ENCODE measurements around the gene BAG3.
A peak's percentile ranks its signal among the peaks of the same experiment; 100 is the strongest.

The BAG3 gene

DNA sequence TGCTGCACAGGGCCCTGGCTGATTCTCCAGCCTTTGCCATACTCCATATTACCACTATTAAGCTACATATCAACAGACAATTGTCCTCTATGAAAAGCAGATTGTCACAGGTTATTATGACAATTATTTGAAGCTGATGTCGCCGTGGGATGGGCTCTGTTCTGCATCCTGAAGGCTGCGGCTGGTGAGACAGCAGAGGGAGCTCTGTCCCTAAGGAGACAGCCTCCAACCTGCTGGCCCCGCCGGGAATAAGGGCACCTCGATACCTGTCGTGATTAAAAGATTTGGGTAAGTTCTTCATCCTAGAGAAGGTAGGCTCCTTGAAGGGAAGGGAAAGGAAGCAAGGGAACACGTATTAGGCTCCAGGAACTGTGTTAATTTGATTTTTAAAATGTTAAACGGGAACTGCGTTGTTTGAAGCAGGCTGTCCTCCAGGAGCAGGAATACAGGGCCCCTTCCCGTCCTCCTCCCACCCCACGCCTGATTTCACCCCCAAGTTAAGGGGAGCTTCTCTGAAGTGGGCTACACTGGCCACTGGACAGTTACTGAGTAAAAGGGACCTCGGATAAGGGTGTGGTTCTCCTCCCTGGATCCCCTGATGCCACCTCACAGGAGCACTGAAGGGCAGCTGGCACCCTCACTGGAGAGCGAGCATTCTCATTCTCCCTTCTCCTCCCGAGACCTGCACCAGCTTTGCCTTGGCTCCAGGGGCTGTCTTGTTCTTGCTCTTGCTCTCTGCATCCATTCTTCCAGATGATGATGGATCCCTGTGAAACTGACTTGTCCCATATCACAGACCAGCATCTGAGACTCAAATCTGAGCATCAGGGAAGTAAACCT lies 42.6 kb upstream of the BAG3 start:
- no peaks in the 10 kb centered on the region for H3K9me3 ChIP-seq (ENCODE audit: control insufficient read depth, insufficient read depth, low read depth, low read length)
- no peak overlapping the region for H3K27ac ChIP-seq (ENCODE audit: extremely low read depth, low read depth, low read length)
- H3K4me3 ChIP-seq (ENCODE audit: low read depth, low read length) = no peak overlapping the region
- ChIA-PET CTCF (interaction anchor here (0.5 to 2.3 kb wide), 30 partner anchors 9 to 729 kb away, joined by 3 to 14 read pairs (median 3); partner anchors contain the start of genes MCMBP and TIAL1), POLR2A (interaction anchor here (0.7 to 1.3 kb wide), 3 partner anchors 9 to 15 kb away, joined by 3 to 4 read pairs (median 3); partner anchors contain the start of gene TIAL1)
- no peaks in the 10 kb centered on the region for H3K4me1 ChIP-seq (ENCODE audit: control insufficient read depth, insufficient read depth, low read length)
- H3K36me3 ChIP-seq (ENCODE audit: control insufficient read depth in 2 of 2, insufficient read depth in 1 of 2, low read length in 2 of 2) = no peaks in the 10 kb centered on the region
- TF ChIP-seq ZNF571 (tag by site-specific recombination; IDR thresholded peaks at IDR 0.05) (no peak), ZNF112 (tag by site-specific recombination; IDR thresholded peaks at IDR 0.05) (no peak), ZNF654 (tag by site-specific recombination; IDR thresholded peaks at IDR 0.05; ENCODE audit: low read depth) (peak; percentile 92), ZNF549 (tag by site-specific recombination; IDR thresholded peaks at IDR 0.05) (no peak), ZNF211 (tag by site-specific recombination; IDR thresholded peaks at IDR 0.05; ENCODE audit: low read depth) (no peak), ZNF585B (tag by site-specific recombination; IDR thresholded peaks at IDR 0.05) (no peak), ZNF670 (tag by site-specific recombination; IDR thresholded peaks at IDR 0.05; ENCODE audit: low read depth) (no peak), ZNF521 (tag by site-specific recombination; IDR thresholded peaks at IDR 0.05) (no peak), ZNF366 (tag by site-specific recombination; conservative IDR thresholded peaks at IDR 0.05) (no peak), BCL11B (tag by site-specific recombination; IDR thresholded peaks at IDR 0.05; ENCODE audit: low read depth) (no peak), KLF10 (tag by site-specific recombination; IDR thresholded peaks at IDR 0.05) (no peak), ZNF354C (tag by site-specific recombination; IDR thresholded peaks at IDR 0.05; ENCODE audit: borderline replicate concordance, low read depth) (no peak), SP2 (tag by site-specific recombination; IDR thresholded peaks at IDR 0.05) (no peak), ZBTB21 (tag by site-specific recombination; IDR thresholded peaks at IDR 0.05) (no peak), ZNF529 (tag by site-specific recombination; IDR thresholded peaks at IDR 0.05; ENCODE audit: insufficient replicate concordance) (no peak), ZNF223 (tag by site-specific recombination; IDR thresholded peaks at IDR 0.05) (no peak), ZNF350 (tag by site-specific recombination; IDR thresholded peaks at IDR 0.05) (no peak), ZNF558 (tag by site-specific recombination; IDR thresholded peaks at IDR 0.05) (no peak)
- TF ChIP-seq, protein P1, sequence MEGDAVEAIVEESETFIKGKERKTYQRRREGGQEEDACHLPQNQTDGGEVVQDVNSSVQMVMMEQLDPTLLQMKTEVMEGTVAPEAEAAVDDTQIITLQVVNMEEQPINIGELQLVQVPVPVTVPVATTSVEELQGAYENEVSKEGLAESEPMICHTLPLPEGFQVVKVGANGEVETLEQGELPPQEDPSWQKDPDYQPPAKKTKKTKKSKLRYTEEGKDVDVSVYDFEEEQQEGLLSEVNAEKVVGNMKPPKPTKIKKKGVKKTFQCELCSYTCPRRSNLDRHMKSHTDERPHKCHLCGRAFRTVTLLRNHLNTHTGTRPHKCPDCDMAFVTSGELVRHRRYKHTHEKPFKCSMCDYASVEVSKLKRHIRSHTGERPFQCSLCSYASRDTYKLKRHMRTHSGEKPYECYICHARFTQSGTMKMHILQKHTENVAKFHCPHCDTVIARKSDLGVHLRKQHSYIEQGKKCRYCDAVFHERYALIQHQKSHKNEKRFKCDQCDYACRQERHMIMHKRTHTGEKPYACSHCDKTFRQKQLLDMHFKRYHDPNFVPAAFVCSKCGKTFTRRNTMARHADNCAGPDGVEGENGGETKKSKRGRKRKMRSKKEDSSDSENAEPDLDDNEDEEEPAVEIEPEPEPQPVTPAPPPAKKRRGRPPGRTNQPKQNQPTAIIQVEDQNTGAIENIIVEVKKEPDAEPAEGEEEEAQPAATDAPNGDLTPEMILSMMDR (tag by site-specific recombination; IDR thresholded peaks at IDR 0.05) = peak; percentile 86
- TF ChIP-seq, protein P2, sequence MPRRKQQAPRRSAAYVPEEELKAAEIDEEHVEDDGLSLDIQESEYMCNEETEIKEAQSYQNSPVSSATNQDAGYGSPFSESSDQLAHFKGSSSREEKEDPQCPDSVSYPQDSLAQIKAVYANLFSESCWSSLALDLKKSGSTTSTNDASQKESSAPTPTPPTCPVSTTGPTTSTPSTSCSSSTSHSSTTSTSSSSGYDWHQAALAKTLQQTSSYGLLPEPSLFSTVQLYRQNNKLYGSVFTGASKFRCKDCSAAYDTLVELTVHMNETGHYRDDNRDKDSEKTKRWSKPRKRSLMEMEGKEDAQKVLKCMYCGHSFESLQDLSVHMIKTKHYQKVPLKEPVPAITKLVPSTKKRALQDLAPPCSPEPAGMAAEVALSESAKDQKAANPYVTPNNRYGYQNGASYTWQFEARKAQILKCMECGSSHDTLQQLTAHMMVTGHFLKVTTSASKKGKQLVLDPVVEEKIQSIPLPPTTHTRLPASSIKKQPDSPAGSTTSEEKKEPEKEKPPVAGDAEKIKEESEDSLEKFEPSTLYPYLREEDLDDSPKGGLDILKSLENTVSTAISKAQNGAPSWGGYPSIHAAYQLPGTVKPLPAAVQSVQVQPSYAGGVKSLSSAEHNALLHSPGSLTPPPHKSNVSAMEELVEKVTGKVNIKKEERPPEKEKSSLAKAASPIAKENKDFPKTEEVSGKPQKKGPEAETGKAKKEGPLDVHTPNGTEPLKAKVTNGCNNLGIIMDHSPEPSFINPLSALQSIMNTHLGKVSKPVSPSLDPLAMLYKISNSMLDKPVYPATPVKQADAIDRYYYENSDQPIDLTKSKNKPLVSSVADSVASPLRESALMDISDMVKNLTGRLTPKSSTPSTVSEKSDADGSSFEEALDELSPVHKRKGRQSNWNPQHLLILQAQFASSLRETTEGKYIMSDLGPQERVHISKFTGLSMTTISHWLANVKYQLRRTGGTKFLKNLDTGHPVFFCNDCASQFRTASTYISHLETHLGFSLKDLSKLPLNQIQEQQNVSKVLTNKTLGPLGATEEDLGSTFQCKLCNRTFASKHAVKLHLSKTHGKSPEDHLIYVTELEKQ (tag by site-specific recombination; IDR thresholded peaks at IDR 0.05; ENCODE audit: borderline replicate concordance) = no peak
- TF ChIP-seq, protein P3, sequence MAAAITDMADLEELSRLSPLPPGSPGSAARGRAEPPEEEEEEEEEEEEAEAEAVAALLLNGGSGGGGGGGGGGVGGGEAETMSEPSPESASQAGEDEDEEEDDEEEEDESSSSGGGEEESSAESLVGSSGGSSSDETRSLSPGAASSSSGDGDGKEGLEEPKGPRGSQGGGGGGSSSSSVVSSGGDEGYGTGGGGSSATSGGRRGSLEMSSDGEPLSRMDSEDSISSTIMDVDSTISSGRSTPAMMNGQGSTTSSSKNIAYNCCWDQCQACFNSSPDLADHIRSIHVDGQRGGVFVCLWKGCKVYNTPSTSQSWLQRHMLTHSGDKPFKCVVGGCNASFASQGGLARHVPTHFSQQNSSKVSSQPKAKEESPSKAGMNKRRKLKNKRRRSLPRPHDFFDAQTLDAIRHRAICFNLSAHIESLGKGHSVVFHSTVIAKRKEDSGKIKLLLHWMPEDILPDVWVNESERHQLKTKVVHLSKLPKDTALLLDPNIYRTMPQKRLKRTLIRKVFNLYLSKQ (tag by site-specific recombination; IDR thresholded peaks at IDR 0.05; ENCODE audit: borderline replicate concordance) = no peak
- TF ChIP-seq, protein P4, sequence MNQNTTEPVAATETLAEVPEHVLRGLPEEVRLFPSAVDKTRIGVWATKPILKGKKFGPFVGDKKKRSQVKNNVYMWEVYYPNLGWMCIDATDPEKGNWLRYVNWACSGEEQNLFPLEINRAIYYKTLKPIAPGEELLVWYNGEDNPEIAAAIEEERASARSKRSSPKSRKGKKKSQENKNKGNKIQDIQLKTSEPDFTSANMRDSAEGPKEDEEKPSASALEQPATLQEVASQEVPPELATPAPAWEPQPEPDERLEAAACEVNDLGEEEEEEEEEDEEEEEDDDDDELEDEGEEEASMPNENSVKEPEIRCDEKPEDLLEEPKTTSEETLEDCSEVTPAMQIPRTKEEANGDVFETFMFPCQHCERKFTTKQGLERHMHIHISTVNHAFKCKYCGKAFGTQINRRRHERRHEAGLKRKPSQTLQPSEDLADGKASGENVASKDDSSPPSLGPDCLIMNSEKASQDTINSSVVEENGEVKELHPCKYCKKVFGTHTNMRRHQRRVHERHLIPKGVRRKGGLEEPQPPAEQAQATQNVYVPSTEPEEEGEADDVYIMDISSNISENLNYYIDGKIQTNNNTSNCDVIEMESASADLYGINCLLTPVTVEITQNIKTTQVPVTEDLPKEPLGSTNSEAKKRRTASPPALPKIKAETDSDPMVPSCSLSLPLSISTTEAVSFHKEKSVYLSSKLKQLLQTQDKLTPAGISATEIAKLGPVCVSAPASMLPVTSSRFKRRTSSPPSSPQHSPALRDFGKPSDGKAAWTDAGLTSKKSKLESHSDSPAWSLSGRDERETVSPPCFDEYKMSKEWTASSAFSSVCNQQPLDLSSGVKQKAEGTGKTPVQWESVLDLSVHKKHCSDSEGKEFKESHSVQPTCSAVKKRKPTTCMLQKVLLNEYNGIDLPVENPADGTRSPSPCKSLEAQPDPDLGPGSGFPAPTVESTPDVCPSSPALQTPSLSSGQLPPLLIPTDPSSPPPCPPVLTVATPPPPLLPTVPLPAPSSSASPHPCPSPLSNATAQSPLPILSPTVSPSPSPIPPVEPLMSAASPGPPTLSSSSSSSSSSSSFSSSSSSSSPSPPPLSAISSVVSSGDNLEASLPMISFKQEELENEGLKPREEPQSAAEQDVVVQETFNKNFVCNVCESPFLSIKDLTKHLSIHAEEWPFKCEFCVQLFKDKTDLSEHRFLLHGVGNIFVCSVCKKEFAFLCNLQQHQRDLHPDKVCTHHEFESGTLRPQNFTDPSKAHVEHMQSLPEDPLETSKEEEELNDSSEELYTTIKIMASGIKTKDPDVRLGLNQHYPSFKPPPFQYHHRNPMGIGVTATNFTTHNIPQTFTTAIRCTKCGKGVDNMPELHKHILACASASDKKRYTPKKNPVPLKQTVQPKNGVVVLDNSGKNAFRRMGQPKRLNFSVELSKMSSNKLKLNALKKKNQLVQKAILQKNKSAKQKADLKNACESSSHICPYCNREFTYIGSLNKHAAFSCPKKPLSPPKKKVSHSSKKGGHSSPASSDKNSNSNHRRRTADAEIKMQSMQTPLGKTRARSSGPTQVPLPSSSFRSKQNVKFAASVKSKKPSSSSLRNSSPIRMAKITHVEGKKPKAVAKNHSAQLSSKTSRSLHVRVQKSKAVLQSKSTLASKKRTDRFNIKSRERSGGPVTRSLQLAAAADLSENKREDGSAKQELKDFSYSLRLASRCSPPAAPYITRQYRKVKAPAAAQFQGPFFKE (tag by site-specific recombination; IDR thresholded peaks at IDR 0.05; ENCODE audit: borderline replicate concordance) = no peak
- TF ChIP-seq, protein P5, sequence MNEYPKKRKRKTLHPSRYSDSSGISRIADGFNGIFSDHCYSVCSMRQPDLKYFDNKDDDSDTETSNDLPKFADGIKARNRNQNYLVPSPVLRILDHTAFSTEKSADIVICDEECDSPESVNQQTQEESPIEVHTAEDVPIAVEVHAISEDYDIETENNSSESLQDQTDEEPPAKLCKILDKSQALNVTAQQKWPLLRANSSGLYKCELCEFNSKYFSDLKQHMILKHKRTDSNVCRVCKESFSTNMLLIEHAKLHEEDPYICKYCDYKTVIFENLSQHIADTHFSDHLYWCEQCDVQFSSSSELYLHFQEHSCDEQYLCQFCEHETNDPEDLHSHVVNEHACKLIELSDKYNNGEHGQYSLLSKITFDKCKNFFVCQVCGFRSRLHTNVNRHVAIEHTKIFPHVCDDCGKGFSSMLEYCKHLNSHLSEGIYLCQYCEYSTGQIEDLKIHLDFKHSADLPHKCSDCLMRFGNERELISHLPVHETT (tag by site-specific recombination; IDR thresholded peaks at IDR 0.05) = no peak

All from HEK293 (cell line).